Astrocyte (in vitro differentiated cells and primary cell): ENCODE results near the gene MYCBP2.

Source experiments
- CTCF ChIP-seq: IDR thresholded peaks from 2 replicates; pipeline ENCODE4 v1.5.1; 2011; ENCODE audit warnings: low read depth, mild to moderate bottlenecking, inconsistent platforms, low read length, moderate library complexity; ENCODE audit not compliant: insufficient read depth
- EZH2 ChIP-seq: IDR thresholded peaks from 2 replicates; pipeline ENCODE4 v1.6.1; 2012; ENCODE audit warnings: mild to moderate bottlenecking, low read length, inconsistent platforms; ENCODE audit not compliant: insufficient read depth

GRCh38 chr13:77239312-77239711 is 87.6 kb downstream of the MYCBP2 start:
- TF ChIP-seq CTCF (no peak), EZH2 (no peak)
